Midbrain (tissue), 1 donor: ENCODE results near the gene UBXN10.

Experiments used
- DNase-seq: peaks from one replicate; lab custom pipeline; 2025; lab: John Stamatoyannopoulos, UW

Gene UBXN10, protein sequence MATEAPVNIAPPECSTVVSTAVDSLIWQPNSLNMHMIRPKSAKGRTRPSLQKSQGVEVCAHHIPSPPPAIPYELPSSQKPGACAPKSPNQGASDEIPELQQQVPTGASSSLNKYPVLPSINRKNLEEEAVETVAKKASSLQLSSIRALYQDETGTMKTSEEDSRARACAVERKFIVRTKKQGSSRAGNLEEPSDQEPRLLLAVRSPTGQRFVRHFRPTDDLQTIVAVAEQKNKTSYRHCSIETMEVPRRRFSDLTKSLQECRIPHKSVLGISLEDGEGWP

DNA sequence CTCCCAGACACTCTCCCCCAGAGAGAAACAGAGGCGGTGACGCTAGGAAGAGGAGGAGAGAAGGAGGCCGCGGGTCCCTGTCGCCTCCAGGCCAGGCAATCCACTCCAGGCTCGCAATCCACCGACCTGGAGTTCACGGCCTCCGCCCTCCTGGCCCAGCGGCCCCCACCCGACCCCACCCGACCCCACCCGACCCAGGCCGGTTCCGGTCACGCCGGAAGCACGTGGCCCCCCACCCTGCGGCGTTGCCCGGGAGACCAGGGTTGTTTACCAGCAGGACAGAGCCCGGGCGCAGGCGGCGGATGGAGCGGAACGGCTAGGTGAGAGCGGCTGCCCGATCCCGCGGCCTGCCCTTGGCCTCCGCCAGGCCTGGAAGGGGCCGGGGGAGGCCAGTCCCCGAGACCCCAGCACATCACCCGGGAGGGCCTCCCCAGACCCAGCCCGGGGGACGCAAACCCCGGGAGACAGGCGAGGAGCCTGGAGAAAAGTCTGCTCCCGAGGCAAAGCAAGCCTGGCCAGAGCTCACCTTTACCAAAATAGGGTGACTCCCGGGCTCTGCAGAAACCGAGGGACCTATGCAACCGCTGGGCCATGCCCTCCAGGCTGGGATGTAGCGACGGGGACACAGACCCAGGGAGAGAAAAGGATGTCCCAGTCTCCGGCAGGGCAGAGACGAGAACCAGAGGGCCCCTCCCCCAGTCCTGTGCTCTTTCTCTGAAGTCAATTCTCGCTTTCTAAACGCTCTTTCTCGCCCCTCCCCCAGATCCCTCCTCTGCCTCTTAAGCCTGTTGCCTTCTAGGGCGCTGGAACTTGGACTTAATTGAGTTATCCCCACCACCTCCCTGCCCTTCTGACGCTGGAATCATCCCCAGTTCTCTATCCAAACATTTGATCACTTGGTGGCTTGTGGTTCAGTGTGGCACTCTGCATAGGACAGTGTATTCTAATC, at the start of gene UBXN10, which contains the start of gene PLA2G2C:
Gene UBXN10 (plus strand): TSS at position 263 of the 949 bp plus-strand sequence. CDS start 4,466 bp downstream, outside the sequence.
Gene PLA2G2C (minus strand): TSS at position 685 of the 949 bp plus-strand sequence. CDS start 9,155 bp downstream, outside the sequence.
- DNase-seq, result peak; percentile 13

DNA sequence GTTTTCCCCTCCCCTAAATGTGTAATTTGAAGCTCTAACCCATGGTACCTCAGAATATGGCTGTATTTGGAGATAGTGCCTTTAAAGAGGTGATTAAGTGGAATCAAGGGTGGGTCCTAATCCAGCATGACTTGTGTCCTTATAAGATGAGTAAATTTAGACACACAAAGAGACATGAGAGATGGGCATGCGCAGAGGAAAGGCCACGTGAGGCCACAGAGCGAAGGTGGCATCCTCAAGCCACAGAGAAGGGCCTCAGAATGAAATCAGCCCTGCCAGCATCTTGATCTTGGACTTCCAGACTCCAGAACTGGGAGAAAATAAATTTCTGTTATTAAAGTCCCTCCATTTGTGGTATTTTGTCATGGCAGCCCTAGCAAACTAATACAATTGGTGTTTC, 49.6 kb upstream of the UBXN10 start:
- no peak for DNase-seq

DNA sequence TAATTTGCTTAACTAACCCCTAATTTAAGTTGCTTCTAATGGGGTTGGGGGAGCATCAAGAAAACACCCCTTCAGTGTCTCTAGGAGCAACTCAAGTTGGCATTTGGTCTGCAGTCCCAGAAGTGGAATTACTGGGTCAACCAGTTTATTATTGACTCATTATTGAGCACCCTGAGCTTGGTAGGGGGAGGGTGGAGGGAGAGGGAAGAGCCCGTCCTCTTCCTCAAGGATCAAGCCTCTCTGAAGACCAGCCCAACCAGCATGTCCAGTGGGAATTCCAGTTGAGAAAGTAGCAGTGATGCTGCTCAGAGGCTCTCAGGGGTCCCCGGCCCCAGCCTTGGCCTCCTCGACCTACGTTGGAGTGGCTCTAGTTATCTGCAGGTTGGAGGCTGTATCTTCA, 48.8 kb upstream of the UBXN10 start:
- DNase-seq, result no peak

DNA sequence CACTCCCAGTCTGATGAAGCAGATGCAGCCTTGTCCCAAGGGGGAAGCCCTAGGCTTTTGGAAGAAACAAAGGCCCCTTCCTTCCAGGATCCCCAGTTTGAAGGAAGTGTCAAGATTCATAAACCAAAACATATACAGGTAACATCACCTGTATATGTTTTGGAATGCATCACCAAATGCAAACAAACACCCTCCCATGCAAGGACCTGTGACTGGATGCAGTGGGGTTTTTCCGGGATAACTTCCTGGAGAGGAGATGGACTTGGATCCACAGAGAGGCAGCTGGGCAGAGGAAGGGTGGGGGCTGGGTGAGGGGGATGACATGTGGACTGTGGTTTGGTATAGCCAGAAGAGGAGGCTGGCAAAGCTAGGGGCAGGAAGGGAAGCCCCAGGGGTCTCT, 48.3 kb upstream of the UBXN10 start:
- DNase-seq, result no peak

DNA sequence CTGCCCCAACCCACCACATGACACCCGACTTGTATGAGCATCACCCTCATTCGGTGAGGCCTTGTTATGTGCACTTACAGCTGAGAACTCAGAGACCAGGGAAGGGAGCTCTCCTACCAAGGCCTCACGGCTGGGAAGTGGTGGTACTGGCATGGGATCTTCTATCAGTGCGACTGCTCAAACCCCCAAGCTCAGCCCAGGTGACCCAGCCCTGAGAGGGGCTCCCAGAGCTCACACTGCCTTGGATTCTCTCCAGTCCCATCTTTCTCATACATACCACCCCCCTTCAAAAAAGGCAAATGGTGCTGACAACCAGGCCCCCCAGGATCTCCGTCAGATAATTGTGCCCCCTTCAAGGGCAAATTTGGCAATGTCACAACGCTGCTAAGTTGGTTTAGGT, 47.5 kb upstream of the UBXN10 start:
- DNase-seq, result no peak

DNA sequence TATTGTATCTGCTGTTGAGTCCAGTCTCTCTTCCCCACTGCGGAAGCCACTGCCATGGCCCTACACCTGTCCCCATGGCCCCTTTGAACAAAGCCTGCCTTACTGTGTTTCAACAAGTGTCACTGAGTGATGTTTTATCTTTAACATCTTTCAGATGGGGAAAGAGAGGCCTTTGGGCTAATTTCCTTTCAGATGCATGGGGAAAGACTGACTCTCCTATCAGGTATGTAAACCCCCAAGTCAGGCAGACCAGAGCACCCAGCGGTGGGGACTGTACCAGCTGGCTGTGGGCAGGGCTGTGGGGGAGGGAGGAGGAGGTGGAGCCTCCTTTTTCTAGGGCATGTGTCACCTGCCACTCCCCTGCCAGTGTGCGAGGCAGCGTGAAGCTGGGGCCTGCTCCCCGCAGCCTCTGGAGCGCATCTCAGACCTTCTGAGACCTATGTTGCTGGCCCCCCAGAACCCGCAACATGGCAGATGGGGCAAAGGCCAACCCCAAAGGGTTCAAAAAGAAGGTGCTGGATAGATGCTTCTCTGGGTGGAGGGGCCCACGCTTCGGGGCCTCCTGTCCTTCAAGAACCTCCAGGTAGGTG, 46.8 kb upstream of the UBXN10 start, which contains the start of gene PLA2G2F:
Gene PLA2G2F (plus strand): TSS at position 363 of the 590 bp plus-strand sequence. CDS start 105 bp downstream, at position 468.
- no peak for DNase-seq

DNA sequence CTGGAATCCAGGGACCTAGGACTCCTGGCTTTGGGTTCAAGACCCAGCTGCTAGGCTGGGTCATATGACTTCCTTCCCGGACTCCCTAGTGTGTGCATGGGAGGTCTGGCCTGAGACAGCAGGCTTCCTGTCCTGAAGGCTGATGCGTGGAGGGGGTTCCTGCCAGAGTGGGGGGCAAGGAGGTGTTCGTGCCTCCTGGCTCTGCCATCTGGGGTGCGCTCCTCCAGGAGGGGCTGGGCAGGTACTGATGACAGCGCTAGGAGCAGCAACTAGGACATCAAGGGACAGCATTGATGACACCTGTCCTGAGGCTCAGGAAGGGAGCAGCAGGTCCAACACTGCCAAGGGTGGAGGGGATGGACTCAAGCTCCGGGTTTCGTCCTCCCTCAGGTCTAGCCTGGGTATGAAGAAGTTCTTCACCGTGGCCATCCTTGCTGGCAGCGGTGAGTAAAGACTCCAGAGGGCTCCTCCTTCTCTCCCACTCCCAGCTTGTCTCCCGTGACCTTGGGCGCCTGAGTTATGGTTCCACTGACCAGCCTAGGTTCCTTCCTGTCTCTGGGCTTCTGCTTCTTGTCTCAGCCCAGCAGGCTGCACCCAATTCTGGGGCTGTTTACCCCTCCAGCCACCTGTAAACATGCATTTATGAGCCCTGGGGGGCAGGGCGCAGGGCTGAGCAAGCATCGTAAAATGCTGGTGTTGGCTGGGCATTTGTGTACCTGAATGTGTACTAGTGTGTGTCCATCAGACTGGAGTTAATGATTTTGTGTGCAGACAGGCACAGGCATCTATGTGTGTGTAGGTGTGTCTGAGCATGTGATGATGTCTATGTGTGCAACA, 45.9 kb upstream of the UBXN10 start:
- no peak for DNase-seq

DNA sequence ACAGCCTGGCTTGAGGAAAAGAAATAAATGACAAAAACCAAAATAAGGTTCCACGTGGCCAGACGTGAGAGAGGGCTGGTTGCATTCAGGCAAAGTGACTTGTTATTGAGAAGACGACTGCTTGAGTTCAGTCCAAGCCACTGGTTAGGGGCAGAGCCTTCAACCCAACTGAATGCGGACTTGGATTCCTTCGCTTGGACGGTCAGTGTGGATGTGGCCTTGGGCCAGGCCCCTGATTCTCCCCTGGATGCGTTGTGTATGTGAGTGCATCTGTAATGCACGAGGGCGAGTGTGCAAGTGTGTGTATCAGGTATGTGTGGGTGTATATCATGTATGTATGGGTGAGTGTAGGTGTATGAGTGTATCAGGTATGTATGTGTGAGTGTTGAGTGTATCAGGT, 44.9 kb upstream of the UBXN10 start:
- DNase-seq, result no peak

DNA sequence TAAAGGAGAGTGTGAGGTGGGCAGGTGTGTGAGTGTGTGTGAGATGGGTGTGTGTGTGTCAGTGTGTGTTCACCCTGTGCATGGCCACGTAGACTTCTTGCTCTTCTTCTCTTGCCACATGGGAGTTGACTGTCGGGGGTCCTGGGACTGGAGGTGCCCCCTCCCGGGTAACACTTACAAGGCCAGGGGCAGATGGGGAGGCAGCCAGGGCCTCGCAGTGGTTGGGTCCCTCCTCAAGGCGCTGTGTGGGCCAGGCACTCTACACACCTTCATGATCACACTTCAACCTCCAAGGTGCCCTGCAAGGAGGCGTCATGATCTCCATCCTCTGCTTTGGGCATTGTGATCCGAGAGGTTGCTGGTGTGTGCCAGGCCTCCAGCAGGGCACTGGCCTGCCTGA, 44.4 kb upstream of the UBXN10 start:
- no peak for DNase-seq

DNA sequence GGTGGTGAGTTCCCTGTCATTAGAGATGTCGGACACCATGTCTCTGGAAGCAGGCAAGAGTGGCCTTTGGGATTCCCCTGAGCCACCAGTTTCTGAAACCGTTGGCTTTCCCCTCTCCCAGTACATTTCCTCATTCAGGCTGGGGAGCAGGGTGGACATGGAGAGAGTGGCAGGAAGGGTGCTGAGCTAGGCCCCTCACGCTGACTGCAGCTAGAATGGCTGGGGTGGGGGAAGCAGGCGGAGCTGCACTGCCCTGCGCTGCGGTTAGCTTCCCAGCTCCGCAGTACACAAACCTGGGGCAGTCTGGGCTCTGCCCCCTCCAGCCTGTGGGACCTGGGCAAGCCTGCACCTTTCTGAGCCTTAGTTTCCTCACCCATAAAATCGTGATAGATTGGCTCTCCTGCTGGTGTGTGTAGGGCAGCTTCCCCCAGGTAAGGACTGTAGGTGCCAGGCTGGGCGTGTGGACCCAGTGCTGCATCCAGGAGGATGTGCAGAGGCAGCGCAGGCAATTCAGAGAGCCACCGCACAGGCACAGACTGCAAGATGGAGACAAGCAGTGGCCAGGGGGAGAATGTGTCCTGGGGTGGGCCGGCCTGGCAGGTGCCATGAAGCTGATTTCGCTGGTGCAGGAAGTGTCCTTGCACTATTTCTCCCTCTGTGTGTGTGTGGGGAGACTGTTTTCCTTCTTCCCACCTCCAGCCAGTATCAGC, 43.7 kb upstream of the UBXN10 start:
- DNase-seq, result no peak

DNA sequence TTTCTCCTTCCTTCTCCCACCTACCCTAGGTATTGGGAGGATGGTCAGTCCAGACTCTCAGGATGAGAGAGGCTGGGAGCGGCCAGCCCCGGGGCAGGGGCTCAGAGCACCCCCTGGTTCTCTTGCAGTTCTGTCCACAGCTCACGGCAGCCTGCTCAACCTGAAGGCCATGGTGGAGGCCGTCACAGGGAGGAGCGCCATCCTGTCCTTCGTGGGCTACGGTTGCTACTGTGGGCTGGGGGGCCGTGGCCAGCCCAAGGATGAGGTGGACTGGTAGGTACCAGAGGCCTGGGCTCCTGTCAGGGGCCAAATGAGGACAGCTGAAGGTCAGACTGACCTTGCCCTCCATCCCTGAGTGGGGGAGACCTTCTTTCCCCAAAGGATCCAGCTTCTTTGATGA, 42.6 kb upstream of the UBXN10 start:
- no peak for DNase-seq

DNA sequence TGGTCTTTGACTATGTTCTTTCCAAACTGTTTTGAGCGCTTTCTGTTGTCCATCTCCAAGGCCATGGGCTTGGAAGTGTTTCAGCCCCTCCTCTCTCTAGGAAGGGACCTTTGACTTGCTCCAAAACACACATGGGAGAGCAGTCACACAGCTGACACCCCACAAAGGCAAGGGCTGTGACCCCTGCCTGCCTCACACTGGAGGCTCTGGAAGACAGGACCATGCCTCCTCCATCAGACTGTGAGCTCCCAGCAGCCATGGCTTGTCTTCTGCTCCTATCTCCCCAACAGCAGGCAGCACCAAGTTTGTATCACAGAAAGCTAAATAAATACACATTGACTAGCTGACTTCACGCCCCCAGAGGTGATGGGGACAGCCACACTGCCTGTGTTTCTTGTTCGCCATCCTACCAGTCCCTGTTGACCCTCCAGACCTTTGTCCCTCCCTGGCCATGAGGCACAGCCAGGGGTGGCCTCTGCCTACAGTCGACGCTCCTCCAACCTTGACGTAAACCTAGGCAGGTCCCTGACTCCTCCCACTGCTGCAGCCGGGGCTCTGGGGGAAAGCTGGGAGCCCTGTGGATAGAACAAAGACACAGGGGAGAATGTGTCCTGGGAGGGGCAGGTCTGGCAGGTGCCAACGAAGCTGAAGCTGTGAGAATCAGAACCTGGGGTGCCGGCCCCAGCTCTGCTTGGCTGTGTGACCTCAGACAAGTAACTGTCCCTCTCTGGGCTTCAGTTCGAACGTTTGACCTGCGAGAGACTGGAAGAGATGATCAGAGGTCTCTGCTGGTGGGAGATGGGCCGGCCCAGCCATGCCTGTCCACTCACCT, 41.9 kb upstream of the UBXN10 start:
- DNase-seq, result no peak

DNA sequence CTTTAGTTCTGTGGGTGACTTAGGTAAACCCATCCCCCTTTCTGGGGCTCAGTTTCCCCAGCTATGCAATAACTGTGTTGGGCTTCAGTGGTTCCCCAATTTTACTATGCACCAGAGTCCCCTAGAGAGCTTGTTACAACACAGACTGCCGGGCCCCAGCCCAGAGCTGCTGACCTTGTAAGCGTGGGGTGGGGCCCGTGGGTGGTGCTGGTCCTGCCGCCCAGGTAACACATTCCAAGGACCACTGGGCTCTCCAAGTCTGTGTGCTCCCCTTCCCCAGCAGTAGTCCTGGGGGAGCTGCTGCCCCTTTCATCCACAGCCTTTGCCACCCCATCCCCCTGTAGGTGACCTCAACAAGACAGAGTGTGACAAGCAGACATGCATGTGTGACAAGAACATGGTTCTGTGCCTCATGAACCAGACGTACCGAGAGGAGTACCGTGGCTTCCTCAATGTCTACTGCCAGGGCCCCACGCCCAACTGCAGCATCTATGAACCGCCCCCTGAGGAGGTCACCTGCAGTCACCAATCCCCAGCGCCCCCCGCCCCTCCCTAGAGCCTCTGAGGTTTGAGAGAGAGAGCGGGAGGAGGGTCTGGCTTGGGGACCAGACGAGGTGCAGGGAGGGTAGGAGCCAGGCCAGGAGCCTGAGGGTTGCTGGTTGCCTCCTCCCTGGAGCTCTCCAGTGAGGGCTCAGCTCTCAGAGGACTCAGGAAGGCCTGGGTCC, 37.9 kb upstream of the UBXN10 start:
- DNase-seq, result no peak

DNA sequence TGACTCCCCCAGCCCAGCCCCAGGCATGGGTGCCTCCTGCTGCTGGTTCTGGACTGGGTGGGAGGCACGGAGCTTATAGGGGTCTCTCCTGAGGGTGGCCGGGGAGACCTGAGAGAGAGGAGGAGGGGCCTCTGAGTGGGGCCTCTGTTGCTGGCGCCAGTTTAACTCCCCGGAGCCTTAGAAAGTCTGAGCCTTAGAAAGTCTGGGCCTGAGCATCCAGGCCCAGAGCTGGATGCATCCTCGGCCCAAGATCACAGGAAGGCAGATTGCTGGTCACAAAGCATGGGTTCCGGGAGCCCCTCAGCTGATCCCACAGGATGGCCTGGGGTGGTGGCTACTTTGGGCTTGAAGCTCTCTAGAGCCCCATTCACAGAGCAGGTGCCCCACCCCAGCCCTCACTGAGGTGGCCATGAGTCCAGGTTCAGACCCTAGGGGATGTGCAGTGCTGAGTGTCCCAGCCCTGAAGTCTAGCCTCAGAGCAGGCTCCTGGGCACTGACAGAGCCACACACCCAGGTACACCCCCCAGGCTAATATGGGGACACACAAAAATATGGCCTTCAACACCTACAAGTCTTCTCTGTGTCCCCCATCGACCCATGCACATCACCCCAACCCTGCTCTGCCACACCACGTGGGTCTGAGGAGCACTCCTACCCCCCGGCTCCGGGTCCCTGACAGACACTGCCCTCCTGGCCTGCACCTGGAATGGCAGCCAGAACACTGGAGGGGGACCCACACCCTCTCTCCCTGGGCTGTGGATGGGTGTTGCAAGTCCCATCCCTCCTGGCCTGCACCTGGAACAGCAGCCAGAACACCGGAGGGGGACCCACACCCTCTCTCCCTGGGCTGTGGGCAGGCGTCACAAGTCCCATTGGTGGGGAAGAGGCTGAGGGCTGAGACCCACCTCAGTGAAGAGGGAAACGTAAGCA, 37.1 kb upstream of the UBXN10 start:
- no peak for DNase-seq

DNA sequence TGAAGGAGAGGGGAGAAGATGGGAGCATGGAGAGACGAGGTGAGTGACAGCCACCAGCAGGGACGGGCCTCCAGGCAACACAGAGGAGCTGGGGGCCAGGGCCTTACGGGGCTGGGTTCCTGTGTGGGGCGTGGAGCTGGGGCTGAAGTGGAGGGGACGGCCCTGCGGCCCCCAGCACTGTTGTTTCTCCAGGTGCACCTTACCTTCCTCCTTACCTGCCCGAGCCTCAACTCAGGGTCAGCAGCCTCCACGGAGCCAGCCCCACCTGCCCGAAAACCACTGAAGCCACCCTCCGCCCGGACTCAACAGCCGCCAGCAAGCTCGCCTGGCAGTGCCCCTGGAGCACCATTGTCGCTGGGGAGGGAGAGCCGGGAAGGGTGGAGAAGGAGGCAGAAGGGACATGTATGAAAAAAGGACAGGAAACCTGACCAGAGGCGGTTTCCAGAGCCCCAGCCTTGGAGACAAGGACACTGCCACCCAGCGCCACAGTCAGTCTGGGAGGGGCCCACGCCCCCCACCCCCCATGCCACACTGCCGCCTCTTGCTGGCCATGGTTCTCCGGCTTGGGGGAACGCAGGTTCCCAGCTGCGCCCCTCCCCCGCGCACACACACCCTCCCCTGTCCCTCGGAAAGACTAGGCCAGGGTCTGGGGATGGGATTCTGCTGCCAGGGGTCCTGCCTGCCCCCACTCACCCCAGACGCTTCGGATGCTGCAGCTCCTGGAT, 36.1 kb upstream of the UBXN10 start:
- DNase-seq, result no peak

DNA sequence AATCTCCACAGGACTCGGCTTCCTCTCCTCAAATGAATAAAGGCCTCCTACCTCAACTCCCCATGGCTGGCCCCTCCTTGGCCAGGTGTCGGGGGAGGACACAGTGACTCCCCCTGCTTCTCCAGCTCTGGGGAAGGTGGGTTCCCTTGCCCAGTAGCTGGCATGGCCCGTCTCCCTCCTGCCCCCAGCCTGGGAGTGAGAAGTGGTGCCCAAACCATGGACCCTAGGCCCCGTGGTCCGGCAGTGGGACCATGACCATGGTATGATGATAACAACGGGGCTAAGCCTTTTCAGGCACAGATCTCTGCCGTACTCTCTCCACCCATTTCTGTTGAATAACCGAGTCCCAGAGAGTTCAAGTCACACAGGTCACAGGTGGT, 35.6 kb upstream of the UBXN10 start:
- DNase-seq, result no peak

DNA sequence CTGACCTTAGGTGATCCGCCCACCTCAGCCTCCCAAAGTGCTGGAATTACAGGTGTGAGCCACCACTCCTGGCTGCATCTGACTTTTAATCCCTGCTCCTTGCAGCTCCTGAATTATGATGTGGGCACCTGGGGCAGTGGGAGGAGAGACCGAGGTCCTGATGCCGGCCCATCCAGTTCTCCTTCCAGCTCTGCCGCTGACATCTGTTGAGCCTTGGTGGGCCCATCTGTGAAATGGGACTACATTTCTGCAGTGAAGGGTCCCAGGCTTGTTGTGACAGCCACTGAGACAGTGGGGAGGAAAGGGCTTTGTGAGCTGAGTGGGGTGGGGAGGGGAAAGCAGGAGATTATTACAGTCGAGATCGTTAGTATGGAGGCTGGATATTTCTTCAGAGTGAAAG, 34.9 kb upstream of the UBXN10 start:
- no peak for DNase-seq
